Measurements from ENCODE around the gene MED27.

The MED27 gene

DNA sequence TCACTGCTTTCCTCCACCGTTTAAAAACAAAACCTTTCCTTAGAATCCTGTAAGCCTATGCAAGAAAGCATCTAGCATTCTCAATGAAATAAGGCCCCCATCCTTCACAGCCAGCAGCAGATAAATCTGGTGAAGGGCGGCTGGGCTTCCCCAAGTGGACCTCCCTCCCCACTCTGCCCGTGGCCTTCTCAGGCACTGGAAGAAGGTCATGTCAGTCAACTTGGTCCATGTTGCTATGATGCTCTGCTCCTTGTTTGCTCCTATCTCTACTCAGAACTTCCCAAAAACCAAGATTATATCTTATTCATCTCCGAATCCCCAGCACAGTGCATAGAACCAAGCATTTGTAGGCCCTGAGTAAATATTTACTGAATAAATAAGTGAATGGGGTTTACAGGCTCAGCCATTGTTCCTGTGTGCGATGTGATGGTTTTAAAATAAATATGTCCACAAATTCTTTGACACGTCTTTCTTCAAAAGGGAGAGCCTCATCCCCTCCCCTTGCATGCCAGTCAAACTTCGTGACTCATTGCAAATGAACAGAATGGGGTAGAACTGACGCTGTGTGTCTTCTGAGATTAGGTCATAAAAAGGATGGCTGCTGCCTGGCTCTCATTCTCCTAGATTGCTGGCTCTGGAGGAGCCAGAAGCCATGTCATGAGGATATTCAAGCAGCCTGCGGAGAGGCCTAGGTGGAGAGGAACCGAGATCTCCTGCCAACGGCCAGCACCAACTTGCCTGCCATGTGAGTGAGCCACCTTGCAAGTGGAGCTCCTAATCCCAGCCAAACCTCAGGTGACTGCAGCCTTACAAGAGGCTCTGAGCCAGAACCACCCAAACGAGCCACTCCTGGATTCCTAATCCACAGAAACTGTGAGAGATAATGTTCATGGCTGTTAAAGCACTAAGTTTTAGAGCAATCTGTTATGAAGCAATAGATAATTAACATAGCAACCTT, 70.5 kb downstream of the MED27 start:
- no peak for DNase-seq (ENCODE audit: low read depth)

DNA sequence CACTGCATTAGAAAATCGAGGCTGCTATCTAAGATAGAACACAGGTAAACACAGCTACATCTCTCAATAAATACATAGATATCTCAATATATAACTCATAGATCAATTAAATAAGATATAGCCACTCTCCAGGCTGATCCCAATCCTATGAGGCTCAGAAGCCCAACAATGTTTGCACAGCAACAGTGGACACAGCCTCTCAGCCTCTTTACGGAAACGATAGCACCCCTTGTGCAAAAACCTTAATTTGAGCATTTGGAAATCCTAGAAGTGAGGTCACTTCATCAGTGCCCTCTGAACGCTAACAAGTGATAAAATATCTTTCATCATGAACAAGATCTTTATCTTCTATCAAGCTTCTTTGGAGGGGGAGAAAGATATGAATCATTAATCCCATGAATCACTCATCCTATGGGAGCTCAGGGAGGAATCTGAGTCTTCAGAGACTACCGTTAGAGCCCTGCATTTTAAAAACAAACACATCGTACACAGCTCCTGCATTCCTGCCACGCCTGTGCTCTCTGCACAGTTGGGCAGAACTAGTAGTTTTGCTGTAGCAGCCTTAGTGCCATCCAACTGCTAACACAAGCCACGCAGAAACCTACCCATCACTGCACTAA, 71.4 kb downstream of the MED27 start:
- no peak overlapping the region for H3K4me3 ChIP-seq (ENCODE audit: low read depth, low read length)
- no peak for DNase-seq (ENCODE audit: low read depth)
- TF ChIP-seq MYC (IDR thresholded peaks at IDR 0.05; ENCODE audit: low read depth, low read length), result no peak
- no peak for TF ChIP-seq POLR2A (IDR thresholded peaks at IDR 0.05; ENCODE audit: extremely low read depth, insufficient read length)
- TF ChIP-seq, protein P1, sequence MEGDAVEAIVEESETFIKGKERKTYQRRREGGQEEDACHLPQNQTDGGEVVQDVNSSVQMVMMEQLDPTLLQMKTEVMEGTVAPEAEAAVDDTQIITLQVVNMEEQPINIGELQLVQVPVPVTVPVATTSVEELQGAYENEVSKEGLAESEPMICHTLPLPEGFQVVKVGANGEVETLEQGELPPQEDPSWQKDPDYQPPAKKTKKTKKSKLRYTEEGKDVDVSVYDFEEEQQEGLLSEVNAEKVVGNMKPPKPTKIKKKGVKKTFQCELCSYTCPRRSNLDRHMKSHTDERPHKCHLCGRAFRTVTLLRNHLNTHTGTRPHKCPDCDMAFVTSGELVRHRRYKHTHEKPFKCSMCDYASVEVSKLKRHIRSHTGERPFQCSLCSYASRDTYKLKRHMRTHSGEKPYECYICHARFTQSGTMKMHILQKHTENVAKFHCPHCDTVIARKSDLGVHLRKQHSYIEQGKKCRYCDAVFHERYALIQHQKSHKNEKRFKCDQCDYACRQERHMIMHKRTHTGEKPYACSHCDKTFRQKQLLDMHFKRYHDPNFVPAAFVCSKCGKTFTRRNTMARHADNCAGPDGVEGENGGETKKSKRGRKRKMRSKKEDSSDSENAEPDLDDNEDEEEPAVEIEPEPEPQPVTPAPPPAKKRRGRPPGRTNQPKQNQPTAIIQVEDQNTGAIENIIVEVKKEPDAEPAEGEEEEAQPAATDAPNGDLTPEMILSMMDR (IDR thresholded peaks at IDR 0.05; ENCODE audit: low read depth, low read length), result no peak
- no peak for TF ChIP-seq MAX (IDR thresholded peaks at IDR 0.05; ENCODE audit: low read depth, low read length)

More for the DNA sequence above, 70.5 kb downstream of the MED27 start:
- TF ChIP-seq MYC (IDR thresholded peaks at IDR 0.05; ENCODE audit: low read depth, low read length), result no peak
- TF ChIP-seq, protein P1 (IDR thresholded peaks at IDR 0.05; ENCODE audit: low read depth, low read length), result no peak
- no peak for TF ChIP-seq MAX (IDR thresholded peaks at IDR 0.05; ENCODE audit: low read depth, low read length)
- no peak for TF ChIP-seq POLR2A (IDR thresholded peaks at IDR 0.05; ENCODE audit: extremely low read depth, insufficient read length)
- H3K4me3 ChIP-seq (ENCODE audit: low read depth, low read length), result no peak overlapping the region

DNA sequence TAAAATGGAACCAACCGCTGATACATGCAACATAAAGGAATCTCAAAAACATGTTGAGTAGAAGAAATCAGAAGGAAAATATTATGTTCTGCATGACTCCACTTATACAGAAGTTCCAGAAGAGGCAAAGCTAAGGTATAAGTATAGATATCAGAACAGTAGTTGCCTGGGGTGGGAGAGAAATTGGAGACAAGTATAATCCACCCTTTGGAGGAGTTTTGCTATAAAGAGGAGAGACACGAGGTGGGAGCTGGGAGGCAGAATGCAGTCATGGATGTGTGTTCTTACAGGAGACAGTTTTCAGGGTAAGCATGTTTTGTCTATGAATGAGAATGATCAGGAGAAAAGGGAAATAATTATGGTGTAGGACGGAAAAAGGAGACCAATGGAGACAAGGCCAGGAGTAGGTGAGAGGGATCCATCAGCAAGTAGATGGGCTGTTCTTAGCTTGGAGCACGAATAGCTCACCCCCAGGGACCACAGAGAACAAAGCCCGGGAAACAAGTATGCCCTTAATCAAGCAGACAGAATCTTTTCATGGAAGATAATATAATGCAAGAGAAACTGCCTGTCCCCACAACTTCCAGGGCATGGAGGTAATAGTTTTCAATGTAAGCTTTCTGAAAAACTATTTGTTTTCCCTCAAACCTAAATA, 72.2 kb downstream of the MED27 start:
- TF ChIP-seq MYC (IDR thresholded peaks at IDR 0.05; ENCODE audit: low read depth, low read length), result no peak
- TF ChIP-seq, protein P1 (IDR thresholded peaks at IDR 0.05; ENCODE audit: low read depth, low read length), result no peak
- TF ChIP-seq MAX (IDR thresholded peaks at IDR 0.05; ENCODE audit: low read depth, low read length), result no peak
- TF ChIP-seq POLR2A (IDR thresholded peaks at IDR 0.05; ENCODE audit: extremely low read depth, insufficient read length), result no peak
- no peak for DNase-seq (ENCODE audit: low read depth)
- H3K4me3 ChIP-seq (ENCODE audit: low read depth, low read length), result no peak overlapping the region

GRCh38 chr9:132006677-132007370, 72.8 kb downstream of the MED27 start:
- TF ChIP-seq, protein P1 (IDR thresholded peaks at IDR 0.05; ENCODE audit: low read depth, low read length), result no peak
- TF ChIP-seq MYC (IDR thresholded peaks at IDR 0.05; ENCODE audit: low read depth, low read length), result no peak
- TF ChIP-seq POLR2A (IDR thresholded peaks at IDR 0.05; ENCODE audit: extremely low read depth, insufficient read length), result no peak
- no peak for TF ChIP-seq MAX (IDR thresholded peaks at IDR 0.05; ENCODE audit: low read depth, low read length)
- no peak overlapping the region for H3K4me3 ChIP-seq (ENCODE audit: low read depth, low read length)
- no peak for DNase-seq (ENCODE audit: low read depth)

- peak; percentile 20 for DNase-seq (ENCODE audit: low read depth)
- H3K4me3 ChIP-seq (ENCODE audit: low read depth, low read length), result no peak overlapping the region
- TF ChIP-seq POLR2A (IDR thresholded peaks at IDR 0.05; ENCODE audit: extremely low read depth, insufficient read length) (no peak), MYC (IDR thresholded peaks at IDR 0.05; ENCODE audit: low read depth, low read length) (no peak), MAX (IDR thresholded peaks at IDR 0.05; ENCODE audit: low read depth, low read length) (no peak)
- TF ChIP-seq, protein P1 (IDR thresholded peaks at IDR 0.05; ENCODE audit: low read depth, low read length), result no peak
Observed at GRCh38 chr9:132005899-132006298, 73.8 kb downstream of the MED27 start.
